GM12878 (cell line): ENCODE results near the gene AP5B1. TPM values are rescaled to one million over a fixed set of nuclear protein-coding genes. Genes with fewer than 3 reads are reported as not detected.
A peak's percentile ranks its signal among the peaks of the same experiment; 100 is the strongest.

Experiments
- ATAC-seq: fragments of 200-7000 bp; cut with Tn5 transposase; 3 replicates; pipeline ENCODE4 v1.9.1; 2020; ENCODE audit warnings: mild to moderate bottlenecking, moderate library complexity
- BruUV-seq: library from RNA; stranded (reverse); fragments of 400-500 nt; replicated peaks from 2 replicates; lab custom pipeline; 2021; lab: Mats Ljungman, UMichigan
- CTCF ChIA-PET: fragments of 300-600 bp; sonication (Branson Sonifier 250); formaldehyde crosslinking; extraction: SDS; loops from one replicate; lab custom pipeline; 2021; ENCODE audit warnings: inconsistent platforms; lab: Yijun Ruan, JAX
- POLR2A ChIA-PET: fragments of 350-600 bp; formaldehyde crosslinking; extraction: SDS; loops from one replicate; lab custom pipeline; 2021; ENCODE audit warnings: inconsistent platforms; lab: Charles Lee
- RAD21 ChIA-PET: fragments of 300-600 bp; sonication (Branson Sonifier 250); formaldehyde crosslinking; loops from one replicate; lab custom pipeline; 2023; ENCODE audit warnings: antibody characterized with exemption; ENCODE audit not compliant: unreplicated experiment; lab: Charles Lee
- SMC1A ChIA-PET: fragments of 300-600 bp; sonication (Branson Sonifier 250); formaldehyde crosslinking; loops from one replicate; lab custom pipeline; 2023; ENCODE audit not compliant: unreplicated experiment, uncharacterized antibody; lab: Charles Lee
- DNase-seq: peaks from one replicate; pipeline ENCODE4 v3.0.0-alpha.2; 2011; ENCODE audit warnings: low read depth, low spot score
- FAIRE-seq: peaks from 3 replicates; lab custom pipeline; 2011; peaks lifted over from hg19 to GRCh38; lab: Jason Lieb, UNC
- H2AFZ ChIP-seq: 2 replicates; pipeline ENCODE4 v1.6.0; 2011; ENCODE audit warnings: low read depth, low read length, control low read depth; ENCODE audit not compliant: control insufficient read depth
- H3K27ac ChIP-seq: 2 replicates; pipeline ENCODE4 v1.5.1; 2011; ENCODE audit warnings: control low read depth; ENCODE audit not compliant: control insufficient read depth, insufficient read depth
- H3K27me3 ChIP-seq, 2 experiments: replicated peaks in 1 of 2; 2 replicates each; pipeline versions ENCODE4 v1.6.0 to v1.6.1; 2011; ENCODE audit warnings: low read length in 1 of 2; ENCODE audit not compliant: control insufficient read depth in 2 of 2, insufficient read depth in 2 of 2
- H3K36me3 ChIP-seq, 2 experiments: 2 replicates each; pipeline ENCODE4 v1.5.1; 2011; ENCODE audit warnings: low read length in 1 of 2; ENCODE audit not compliant: control insufficient read depth in 2 of 2, insufficient read depth in 2 of 2
- H3K4me1 ChIP-seq: 2 replicates; pipeline ENCODE4 v1.6.1; 2011; ENCODE audit warnings: mild to moderate bottlenecking, low read length, moderate library complexity, mixed read lengths; ENCODE audit not compliant: control insufficient read depth, insufficient read depth
- H3K4me2 ChIP-seq: 2 replicates; pipeline ENCODE4 v1.6.0; 2011; ENCODE audit warnings: control low read depth; ENCODE audit not compliant: control insufficient read depth, insufficient read depth
- H3K4me3 ChIP-seq: fragments of 200-600 bp; sonication (generic); 2 replicates; pipeline ENCODE4 v1.5.1; 2016
- H3K79me2 ChIP-seq: 2 replicates; pipeline ENCODE4 v1.6.0; 2011; ENCODE audit warnings: low read length; ENCODE audit not compliant: control insufficient read depth, insufficient read depth
- H3K9ac ChIP-seq: 2 replicates; pipeline ENCODE4 v1.8.0; 2011; ENCODE audit warnings: low read length, control low read depth, mixed read lengths; ENCODE audit not compliant: control insufficient read depth, insufficient read depth
- H3K9me3 ChIP-seq: replicated peaks from 3 replicates; pipeline ENCODE4 v1.5.1; 2011; ENCODE audit warnings: mild to moderate bottlenecking, low read length; ENCODE audit not compliant: control insufficient read depth, insufficient read depth
- H4K20me1 ChIP-seq: 2 replicates; pipeline ENCODE4 v1.6.0; 2011; ENCODE audit not compliant: control insufficient read depth, insufficient read depth
- CEBPB ChIP-seq, 2 experiments: fragments of 150-350 bp in 1 of 2; IDR thresholded peaks; 2 replicates each; pipeline ENCODE4 v1.6.1; 2012 to 2014; ENCODE audit warnings: low read depth in 2 of 2, low read length in 2 of 2, borderline replicate concordance in 1 of 2, inconsistent platforms in 1 of 2
- WGBS: methylation state at CpG from one replicate; pipeline ENCODE4 v1.1.6; 2016; ENCODE audit warnings: low lambda C conversion rate; ENCODE audit not compliant: insufficient replicate concordance, insufficient coverage; ENCODE audit errors: missing lambda C conversion rate; 5-methylcytosine and 5-hydroxymethylcytosine counted together
- in situ Hi-C: fragments of 300-500 bp; cut with MboI; formaldehyde crosslinking; loops from 9 replicates; pipeline ENCODE4 v1.14.3; 2018; ENCODE audit warnings: mixed read lengths
- intact Hi-C: fragments of 100-400 bp; cut with micrococcal nuclease; formaldehyde crosslinking; loops from one replicate; pipeline ENCODE4 v1.14.2; 2022; ENCODE audit not compliant: unreplicated experiment
- polyA plus RNA-seq, 11 experiments: library from polyadenylated mRNA; depleted of rRNA in 4 of 11; unstranded in 6 of 11; stranded (reverse) in 5 of 11; fragments of >200 nt; fragmentation: Nextera tagmentation in 4 of 11; fragmentation: Illumina TruSeq in 1 of 11; extraction: Ambion mirVana in 4 of 11; extraction: Trizol in 1 of 11; gene quantifications; 1 replicate in 1 of 11; 2 replicates in 10 of 11; pipeline versions ENCODE4 v1.2.1 to v1.2.3, GENCODE V29; 2011 to 2016; ENCODE audit warnings: inconsistent platforms in 2 of 11, missing spikeins in 2 of 11, low read depth in 1 of 11
- total RNA-seq, 4 experiments: library from RNA; depleted of rRNA in 3 of 4; stranded (reverse); fragments of >200 nt in 3 of 4; fragmentation: Illumina TruSeq in 1 of 4; extraction: Trizol in 1 of 4; gene quantifications; 2 replicates each; pipeline versions ENCODE4 v1.2.1 to v1.2.3, GENCODE V29; 2013 to 2021
- TF ChIP-seq, protein P1 (sequence below): IDR thresholded peaks from 2 replicates; pipeline ENCODE4 v1.6.1; 2012; ENCODE audit warnings: mild to moderate bottlenecking, low read depth, low read length
- TF ChIP-seq, protein P2 (sequence below): fragments of 450-650 bp; IDR thresholded peaks from 2 replicates; pipeline ENCODE4 v1.6.1; 2016; ENCODE audit warnings: mild to moderate bottlenecking
- TF ChIP-seq, protein P3 (sequence below): fragments of 450-650 bp; IDR thresholded peaks from 2 replicates; pipeline ENCODE4 v1.6.1; 2017; ENCODE audit warnings: borderline replicate concordance

AP5B1 gene
- total and polyA plus RNA-seq, 10 of the 15 experiments (the other 5 are each of a cell fraction or from before 2014, with no cell fraction given): 0.47 to 13.1 (median 4.8) TPM

DNA sequence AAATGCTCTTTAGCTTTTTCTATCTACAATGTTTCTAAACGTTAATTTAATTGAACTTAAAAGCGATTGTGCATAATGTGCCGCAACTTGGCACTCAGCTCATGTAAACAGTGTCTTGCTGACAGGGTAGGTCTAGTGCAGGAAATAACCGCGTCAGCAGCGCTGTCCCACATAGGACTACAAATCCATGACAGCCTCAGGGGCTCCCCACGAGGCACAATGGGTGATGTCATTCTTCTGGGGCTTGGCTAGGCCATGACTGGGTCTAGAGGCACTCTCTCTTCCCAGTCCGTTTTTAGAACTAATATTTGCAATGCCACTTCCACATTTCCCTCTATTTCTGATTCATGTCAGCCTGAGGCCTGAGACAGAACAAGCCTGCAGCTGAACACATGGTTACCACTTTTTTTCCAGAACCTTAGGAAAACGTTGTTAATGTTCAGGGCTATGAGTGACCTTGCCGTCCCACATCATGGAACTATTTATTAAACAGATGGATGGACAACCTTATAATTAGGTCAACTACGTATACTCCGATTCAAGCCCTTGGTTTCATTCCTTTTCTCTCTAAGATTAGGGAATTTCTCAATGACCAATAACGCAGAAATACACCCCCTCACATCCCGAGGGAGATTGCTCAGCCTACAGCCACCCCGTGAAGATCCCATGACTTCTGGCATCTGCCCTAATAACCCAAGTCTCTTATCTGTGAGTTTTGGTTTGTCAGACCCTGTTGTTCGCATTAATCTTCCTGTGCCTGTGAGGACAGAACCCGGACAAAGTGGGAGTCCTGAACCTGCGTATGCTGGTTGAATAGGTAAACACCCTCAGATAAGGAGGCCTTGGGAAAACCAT, 33.6 kb upstream of the AP5B1 start (continued):
- TF ChIP-seq, protein P1, sequence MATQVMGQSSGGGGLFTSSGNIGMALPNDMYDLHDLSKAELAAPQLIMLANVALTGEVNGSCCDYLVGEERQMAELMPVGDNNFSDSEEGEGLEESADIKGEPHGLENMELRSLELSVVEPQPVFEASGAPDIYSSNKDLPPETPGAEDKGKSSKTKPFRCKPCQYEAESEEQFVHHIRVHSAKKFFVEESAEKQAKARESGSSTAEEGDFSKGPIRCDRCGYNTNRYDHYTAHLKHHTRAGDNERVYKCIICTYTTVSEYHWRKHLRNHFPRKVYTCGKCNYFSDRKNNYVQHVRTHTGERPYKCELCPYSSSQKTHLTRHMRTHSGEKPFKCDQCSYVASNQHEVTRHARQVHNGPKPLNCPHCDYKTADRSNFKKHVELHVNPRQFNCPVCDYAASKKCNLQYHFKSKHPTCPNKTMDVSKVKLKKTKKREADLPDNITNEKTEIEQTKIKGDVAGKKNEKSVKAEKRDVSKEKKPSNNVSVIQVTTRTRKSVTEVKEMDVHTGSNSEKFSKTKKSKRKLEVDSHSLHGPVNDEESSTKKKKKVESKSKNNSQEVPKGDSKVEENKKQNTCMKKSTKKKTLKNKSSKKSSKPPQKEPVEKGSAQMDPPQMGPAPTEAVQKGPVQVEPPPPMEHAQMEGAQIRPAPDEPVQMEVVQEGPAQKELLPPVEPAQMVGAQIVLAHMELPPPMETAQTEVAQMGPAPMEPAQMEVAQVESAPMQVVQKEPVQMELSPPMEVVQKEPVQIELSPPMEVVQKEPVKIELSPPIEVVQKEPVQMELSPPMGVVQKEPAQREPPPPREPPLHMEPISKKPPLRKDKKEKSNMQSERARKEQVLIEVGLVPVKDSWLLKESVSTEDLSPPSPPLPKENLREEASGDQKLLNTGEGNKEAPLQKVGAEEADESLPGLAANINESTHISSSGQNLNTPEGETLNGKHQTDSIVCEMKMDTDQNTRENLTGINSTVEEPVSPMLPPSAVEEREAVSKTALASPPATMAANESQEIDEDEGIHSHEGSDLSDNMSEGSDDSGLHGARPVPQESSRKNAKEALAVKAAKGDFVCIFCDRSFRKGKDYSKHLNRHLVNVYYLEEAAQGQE: no peak
- TF ChIP-seq CEBPB (IDR thresholded peaks at IDR 0.05; ENCODE audit: borderline replicate concordance in 1 of 2, low read depth in 2 of 2, low read length in 2 of 2): no peak
- TF ChIP-seq, all 136 proteins: peak for 0

DNA sequence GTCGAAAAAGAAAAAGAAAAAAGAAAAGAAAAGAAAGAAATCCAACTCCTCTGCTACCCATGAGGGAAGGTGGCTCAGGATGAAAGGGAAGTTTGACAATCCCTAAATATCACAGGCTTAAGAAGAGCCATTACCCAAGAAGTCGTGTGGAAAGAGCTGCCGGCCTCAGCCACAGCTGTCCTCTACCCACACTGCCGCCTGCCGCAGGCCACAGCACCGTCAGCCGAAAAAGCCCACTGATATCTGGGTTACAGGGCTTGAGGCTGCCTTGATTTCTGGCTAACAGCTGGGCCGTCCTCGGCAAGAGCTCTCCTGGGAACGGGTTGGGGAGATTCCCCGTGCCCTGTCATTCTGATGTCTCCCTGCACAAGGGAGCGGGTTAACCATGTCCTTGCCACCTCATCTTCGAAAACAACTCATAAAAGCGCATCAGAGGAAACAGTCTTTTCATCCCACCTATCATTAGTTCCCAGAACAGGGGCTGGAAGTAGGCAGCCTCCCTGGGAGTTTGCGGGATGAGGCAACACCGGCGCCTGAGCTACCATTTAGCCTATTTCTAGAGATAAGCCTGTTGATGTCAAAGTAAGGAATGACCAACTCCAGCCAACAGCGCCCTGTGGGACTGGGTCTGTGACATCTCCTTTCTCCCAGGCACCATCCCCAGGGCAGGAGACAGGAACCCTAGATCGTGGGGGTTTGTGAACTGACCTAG, 31.1 kb upstream of the AP5B1 start:
- 20% methylated on average over 19 of the region's 19 CpGs for WGBS
- POLR2A ChIA-PET: interaction anchor here (0.5 to 2.1 kb wide), 4 partner anchors 15 to 535 kb away, joined by 3 to 6 read pairs (median 3); partner anchors contain the start of gene KAT5
- in situ Hi-C loops (no loop called here), intact Hi-C loops (no loop called here)
- CTCF ChIA-PET: interaction anchor here (0.6 to 1.6 kb wide), 7 partner anchors 29 to 211 kb away, joined by 3 to 11 read pairs (median 3); partner anchors contain the start of gene KAT5
- H3K27me3 ChIP-seq: no peaks in the 10 kb centered on the region; a peak in 1 of 4 replicates
- no peaks in the 10 kb centered on the region for H3K36me3 ChIP-seq
- H3K9me3 ChIP-seq: no peaks in the 10 kb centered on the region
- TF ChIP-seq, protein P2, sequence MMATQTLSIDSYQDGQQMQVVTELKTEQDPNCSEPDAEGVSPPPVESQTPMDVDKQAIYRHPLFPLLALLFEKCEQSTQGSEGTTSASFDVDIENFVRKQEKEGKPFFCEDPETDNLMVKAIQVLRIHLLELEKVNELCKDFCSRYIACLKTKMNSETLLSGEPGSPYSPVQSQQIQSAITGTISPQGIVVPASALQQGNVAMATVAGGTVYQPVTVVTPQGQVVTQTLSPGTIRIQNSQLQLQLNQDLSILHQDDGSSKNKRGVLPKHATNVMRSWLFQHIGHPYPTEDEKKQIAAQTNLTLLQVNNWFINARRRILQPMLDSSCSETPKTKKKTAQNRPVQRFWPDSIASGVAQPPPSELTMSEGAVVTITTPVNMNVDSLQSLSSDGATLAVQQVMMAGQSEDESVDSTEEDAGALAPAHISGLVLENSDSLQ: peak; percentile 37; the same call in 1 of the 2 replicates
- TF ChIP-seq, protein P3, sequence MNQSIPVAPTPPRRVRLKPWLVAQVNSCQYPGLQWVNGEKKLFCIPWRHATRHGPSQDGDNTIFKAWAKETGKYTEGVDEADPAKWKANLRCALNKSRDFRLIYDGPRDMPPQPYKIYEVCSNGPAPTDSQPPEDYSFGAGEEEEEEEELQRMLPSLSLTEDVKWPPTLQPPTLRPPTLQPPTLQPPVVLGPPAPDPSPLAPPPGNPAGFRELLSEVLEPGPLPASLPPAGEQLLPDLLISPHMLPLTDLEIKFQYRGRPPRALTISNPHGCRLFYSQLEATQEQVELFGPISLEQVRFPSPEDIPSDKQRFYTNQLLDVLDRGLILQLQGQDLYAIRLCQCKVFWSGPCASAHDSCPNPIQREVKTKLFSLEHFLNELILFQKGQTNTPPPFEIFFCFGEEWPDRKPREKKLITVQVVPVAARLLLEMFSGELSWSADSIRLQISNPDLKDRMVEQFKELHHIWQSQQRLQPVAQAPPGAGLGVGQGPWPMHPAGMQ: no peak
- TF ChIP-seq, all 136 proteins: peak for 1
- no peak overlapping the region for H3K4me3 ChIP-seq
- H3K27ac ChIP-seq: no peak overlapping the region
- RAD21 ChIA-PET: interaction anchor here (1.4 kb wide), 1 partner anchor 33 kb away, joined by 3 read pairs; no protein-coding TSS in a partner anchor
- DNase-seq (no peak), ATAC-seq (peak; percentile 28; the same call in 1 of the 3 replicates), FAIRE-seq (no peak)
- no peaks in the 10 kb centered on the region; the same call in 1 of the 2 replicates for H3K4me1 ChIP-seq
- H2AFZ ChIP-seq: no peak overlapping the region
- no TSS peak for BruUV-seq
- no peaks in the 10 kb centered on the region for H3K79me2 ChIP-seq
- H4K20me1 ChIP-seq: no peaks in the 10 kb centered on the region
- H3K4me2 ChIP-seq: no peak overlapping the region
- no peak overlapping the region for H3K9ac ChIP-seq
- SMC1A ChIA-PET: interaction anchor here (0.5 to 1.5 kb wide), 4 partner anchors 9 to 32 kb away, joined by 3 to 5 read pairs (median 4); no protein-coding TSS in a partner anchor
